Fibroblast of lung (primary cell): ENCODE measurements around the gene MACROD1.

Source experiments
- CTCF ChIP-seq, 2 donors: IDR thresholded peaks in 1 of 2; conservative IDR thresholded peaks in 1 of 2; 1 replicate in 1 of 2; 2 replicates in 1 of 2; pipeline ENCODE4 v1.5.1; 2011 to 2012; ENCODE audit warnings: low read length in 2 of 2, control low read depth in 1 of 2, inconsistent platforms in 1 of 2, low read depth in 1 of 2, mild to moderate bottlenecking in 1 of 2
- EZH2 ChIP-seq: IDR thresholded peaks from 2 replicates; pipeline ENCODE4 v1.5.1; 2012; ENCODE audit warnings: low read length, control low read depth, mild to moderate bottlenecking; ENCODE audit errors: missing control alignments

GRCh38 chr11:64072403-64072802, 93.5 kb downstream of the MACROD1 start:
- TF ChIP-seq CTCF (conservative IDR thresholded peaks at IDR 0.05 in 1 of 2, IDR thresholded peaks at IDR 0.05 in 1 of 2; ENCODE audit: low read depth in 1 of 2, low read length in 2 of 2) (no peak), EZH2 (no peak)
